Right renal cortex interstitium (tissue), 3 donors: Measurements from ENCODE around the gene BYSL. TPM values are rescaled to one million over a fixed set of nuclear protein-coding genes. Genes with fewer than 3 reads are reported as not detected.

Experiments
- DNase-seq, 3 donors: peaks; one replicate each; pipeline ENCODE4 v3.0.0-alpha.2; 2013; ENCODE audit warnings: low read depth in 3 of 3, low spot score in 2 of 3
- polyA plus RNA-seq, 3 donors: library from polyadenylated mRNA; unstranded; fragments of 120-200 nt; gene quantifications; one replicate each; pipeline ENCODE4 v1.2.1, GENCODE V29; 2013; ENCODE audit not compliant: insufficient read length in 3 of 3

The BYSL gene, protein sequence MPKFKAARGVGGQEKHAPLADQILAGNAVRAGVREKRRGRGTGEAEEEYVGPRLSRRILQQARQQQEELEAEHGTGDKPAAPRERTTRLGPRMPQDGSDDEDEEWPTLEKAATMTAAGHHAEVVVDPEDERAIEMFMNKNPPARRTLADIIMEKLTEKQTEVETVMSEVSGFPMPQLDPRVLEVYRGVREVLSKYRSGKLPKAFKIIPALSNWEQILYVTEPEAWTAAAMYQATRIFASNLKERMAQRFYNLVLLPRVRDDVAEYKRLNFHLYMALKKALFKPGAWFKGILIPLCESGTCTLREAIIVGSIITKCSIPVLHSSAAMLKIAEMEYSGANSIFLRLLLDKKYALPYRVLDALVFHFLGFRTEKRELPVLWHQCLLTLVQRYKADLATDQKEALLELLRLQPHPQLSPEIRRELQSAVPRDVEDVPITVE
- polyA plus RNA-seq, result 10 to 100 TPM; 24.5 to 32.2 (median 31.9) TPM

DNA sequence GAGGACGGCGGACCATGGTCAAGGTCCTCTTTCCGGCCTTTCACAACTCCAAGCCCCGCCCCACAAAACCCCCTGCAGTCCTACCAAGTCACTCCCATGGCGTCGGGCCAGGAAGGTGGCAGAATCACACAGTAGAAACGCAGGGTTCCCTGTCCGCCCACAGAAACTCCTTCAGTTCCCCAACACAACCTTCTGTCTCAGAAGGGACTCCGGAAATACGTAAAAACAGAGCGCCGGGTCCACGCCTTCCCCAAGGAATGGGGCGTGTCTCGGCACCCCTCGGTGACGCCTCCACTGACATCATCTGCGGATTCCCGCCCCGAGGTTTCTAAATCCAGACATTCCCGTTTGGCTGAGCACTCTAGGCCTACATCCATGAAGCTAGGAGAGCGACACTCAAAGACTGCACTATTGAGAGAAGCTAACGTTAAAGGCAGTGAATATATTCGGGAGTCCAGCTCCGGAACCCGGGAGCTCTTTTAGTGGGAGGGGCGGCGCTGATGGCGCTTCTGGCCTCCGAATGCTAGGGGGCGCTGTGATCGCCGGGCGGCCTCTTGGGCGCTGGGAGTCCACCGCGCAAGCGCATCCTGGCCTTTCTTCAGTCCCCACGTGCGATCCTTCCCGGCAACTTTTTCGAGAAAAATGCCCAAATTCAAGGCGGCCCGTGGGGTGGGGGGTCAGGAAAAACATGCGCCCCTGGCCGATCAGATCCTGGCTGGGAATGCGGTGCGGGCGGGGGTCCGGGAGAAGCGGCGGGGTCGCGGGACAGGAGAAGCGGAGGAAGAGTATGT lies at the start of gene BYSL, which contains the start of gene MED20:
Gene BYSL (plus strand): TSS at position 579 of the 791 bp plus-strand sequence. CDS start 64 bp downstream, at position 643.
Gene MED20 (minus strand): TSS at position 219 of the 791 bp plus-strand sequence. CDS start 121 bp downstream, at position 98.
- peak; percentile 91 to 96 (median 93) for DNase-seq

DNA sequence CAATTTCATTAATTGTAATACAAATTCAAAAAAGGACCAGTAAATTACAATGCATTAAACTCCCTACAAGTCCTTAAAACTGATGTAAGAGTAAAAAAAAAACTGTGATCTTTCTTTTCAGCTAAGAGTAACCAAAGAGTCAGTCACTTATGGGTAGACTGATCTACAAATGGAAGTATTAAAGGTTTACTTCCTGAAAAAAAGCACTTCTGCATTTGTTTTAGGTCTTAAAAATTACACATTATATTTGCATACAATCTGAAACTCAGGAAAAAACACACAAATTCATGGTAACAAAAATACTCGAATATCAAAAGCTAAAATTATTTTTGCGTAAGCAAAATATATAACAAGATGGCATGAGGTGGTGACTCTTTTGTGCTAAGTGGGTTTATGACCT lies 49.6 kb upstream of the BYSL start:
- DNase-seq, result no peak

DNA sequence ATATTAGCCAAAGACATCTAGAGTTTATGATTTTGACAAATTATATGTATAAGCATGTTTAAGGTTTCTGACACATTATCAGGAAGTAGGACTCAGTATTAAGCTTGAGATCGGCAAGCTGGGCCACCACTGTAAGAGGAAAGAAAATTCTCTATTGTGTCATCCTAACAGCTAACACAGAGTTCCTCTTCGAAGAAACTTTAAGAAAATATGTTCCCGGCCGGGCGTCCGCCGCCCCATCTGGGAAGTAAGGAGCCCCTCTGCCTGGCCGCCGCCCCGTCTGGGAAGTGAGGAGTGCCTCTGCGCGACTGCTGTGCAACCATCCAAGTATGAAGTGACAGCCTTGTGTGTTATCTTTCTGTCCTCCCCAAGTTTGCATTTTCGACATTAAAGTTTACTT lies 49.2 kb upstream of the BYSL start:
- DNase-seq, result no peak

DNA sequence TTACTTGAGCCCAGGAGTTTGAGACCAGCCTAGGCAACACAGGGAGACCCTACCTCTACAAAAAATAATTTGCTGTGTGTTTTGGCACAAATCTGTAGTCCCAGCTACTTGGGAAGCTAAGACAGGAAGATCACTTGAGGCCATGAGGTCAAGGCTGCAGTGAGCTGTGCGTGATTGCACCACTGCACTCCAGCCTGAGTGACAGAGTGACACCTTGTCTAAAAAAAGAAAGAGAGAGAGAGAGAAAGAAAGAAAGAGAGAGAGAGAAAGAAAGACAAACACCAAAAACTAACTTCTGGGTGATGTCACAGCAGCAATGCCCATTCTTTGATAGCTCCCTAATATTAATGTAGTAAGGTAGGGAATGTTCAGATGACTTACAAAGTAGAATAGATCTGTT lies 46.6 kb upstream of the BYSL start:
- no peak for DNase-seq

DNA sequence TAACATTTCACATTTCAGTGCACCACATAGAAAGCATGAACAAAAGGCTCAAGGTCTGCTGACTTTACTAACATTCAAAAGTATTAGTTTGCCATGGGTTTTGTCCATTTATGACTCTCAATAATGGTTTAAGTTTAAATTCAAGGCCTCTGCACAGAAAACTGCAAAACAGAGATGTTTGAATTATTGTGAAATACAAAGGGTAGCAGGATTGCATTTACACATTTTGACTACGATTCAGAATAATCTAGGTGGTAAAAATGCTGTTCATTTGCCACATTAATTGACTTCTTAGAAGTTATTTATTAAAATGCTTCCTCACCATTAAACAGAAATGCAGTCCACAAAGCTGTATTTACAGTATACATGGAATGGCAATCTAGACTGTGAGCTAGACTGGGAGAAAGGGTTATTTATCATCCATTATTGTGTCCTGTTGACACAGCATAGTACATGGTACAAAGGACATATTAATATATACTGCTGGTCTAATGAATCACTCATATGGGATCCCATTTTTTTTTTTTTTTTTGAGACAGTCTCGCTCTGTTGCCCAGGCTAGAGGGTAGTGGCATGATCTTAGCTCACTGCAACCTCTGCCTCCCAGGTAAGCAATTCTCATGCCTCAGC lies 44.1 kb upstream of the BYSL start:
- DNase-seq, result no peak

DNA sequence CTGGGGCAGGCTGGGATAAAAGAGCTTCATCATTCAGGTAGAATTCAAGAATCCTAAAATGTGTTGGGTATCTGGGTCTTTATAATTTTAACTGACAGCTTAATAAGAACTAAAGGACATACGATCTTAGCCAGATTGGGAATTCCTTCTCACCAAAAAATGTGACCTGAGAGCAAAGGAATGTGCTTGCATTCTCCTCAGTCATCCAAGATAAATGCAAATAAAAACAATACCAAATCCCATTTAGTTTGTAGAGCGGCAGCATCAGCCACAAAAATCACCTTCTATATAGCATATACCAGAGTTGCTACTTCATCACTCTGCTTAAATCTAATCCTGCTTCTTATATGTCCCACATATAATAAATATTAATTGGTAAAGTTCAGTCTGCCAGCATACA lies 43.1 kb upstream of the BYSL start:
- DNase-seq, result no peak

DNA sequence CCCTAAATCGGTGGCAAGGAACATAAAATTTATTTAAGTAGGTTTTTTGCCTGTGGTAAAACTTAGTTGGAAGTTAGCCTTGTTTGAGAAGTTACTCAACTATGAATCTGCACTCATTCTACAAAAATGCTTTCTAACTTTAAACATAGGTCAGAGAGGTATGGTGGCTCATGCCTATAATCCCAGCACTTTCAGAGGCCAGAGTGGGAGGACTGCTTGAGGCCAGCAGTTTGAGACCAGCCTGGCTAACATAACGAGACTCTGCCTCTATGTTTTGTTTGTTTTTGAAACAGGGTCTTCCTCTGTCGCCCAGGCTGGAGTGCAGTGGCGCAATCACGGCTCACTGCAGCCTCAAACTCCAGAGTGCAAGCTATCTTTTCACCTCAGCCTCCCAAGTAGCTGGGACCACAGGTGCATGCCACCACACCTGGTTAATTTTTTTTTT lies 42.3 kb upstream of the BYSL start:
- DNase-seq, result no peak

DNA sequence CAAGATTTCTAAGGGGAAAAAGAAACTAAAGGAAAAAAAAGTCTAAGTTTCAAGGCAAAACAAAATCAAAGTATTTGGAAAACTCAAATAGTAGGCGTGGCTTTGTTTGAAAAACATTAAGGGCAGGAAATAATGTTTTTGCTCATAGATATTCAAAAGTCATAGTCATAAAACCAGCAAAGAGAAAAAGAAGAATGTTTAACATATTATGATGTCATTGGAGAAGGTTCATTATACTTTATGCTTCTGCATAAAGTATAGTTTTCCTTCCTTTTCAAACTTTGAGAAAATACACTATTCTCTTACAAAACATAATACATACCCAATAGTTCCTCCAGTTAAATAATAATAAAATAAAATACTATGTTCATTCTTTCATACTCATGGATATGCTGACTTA lies 39.8 kb upstream of the BYSL start:
- DNase-seq, result no peak

DNA sequence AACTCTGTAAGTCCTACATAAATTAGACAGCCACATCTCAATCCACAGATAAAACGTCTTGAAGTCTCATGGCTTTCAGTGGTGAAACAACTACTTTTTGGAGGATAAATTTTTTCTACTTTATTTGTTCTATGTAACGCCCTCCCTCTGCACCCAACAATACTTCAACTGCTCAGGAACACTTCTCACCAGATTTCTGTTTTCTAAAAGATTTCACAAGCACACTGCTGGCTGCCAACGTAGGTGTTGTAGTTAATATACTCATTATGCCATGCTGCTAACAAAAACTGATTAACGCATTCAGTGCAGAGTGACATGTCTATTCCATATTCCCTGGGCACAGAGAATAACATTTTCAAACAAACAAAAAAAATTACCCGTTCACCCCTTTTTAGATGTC lies 36.3 kb upstream of the BYSL start:
- DNase-seq, result no peak

DNA sequence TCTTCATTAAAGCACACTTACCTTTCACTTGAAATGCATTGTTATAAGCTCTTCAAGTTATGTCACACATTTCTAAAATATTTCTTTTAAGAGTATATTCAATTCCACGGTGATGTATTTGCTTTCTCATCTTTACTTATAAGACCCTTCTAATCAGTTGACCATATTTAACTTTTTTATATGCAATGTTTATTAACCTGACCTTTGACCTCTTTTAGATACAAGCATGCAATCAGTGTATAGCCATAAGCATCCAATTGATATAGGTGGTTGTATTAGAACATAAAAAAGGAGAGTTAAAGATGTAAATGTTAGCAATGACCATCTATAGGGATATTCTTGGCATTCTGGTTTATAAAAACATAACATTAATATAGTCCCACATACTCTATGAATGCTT lies 35.4 kb upstream of the BYSL start:
- no peak for DNase-seq

DNA sequence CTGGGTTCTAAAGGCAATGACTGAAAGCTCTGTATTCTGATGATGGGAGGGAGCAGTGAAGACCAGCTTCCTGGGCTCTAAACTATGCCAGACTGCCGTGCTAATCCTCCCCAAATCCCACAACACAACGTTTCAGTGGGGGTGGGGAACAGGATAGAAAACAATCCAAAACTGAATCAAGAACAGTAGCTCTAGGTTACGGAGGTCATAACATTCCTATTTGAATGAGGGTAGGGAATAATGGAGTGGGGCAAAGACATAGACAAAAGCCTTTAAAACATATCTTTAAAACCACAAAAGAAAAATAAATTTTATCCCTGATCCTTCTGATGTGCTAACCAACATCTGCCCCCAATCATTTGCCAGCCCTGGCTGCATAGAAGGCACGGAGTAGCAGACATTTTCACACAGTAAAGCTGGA lies 34.0 kb upstream of the BYSL start:
- no peak for DNase-seq

DNA sequence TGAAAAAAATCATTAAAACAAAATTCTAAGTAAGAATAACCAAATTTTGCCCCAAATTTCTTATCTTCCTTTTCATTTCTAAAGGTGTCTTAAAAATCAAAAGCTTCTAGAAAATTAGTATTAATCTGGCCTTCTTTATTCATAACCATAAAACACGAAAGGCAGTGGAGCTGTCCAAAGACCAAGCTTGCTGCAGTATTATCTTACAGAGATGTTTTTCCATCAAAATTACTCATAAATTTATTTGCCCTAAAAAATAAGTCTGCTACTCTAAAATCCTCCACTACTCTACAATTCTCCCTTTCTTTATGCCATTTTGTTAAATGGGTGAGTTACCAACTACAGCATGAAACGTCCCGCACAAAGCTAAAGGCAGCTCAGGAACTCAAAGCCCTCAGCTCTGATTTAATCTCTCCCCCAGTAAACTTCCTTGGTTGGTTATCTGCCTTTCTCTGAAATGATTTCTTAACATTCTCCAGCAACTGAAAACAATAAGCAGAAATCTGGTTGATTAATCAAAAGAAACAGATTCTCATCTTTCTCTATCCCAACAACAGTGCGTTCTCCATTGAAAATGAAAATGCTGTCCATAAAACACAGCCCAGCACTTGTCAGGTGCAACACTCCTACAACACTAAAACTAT lies 28.3 kb upstream of the BYSL start:
- DNase-seq, result no peak

DNA sequence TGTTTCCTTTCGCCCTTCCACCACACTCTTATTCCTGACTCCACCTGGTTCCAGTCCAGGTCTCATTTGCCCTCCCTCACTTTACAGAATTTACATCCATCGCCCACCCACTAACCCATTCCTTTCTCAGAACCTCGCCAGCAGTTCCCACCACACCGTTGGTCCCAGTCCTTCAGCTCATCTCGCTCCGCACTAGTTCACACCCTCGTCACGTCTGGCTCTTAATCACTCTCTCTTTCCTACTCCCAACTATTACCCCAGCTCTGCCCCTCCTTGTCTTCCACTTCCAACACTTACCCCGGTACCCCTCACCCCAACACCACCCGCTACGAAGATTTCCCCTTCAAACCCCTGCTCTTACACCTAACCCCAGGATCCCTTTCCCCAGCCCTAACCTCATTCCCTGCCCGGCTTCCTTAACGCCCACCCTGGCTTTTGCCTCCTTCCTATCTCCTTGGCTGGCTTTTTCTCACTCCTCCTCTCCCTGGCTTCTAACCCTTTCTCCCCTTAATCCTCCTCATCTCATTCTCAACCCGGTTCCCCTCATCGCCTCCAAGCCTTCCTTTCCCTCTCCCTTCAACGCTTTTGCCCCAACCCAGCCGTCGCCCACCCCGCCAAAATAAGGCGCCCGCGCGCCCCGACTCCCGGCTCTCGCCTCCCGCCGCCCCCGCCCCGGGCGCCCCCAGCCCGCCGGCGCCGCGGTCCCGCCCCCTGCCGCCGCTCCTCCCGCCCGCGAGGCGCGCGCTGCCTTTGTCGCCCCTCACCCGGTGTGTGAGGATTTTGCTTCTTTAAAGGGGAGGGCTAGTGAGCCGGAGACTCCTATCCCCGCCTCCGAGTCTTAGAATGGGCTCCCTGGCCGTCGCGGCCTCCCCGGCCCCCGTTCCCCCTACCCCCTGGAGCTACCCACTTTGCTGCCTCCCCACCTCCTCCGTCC lies 26.7 kb upstream of the BYSL start:
- DNase-seq, result peak in 1 of 3 donors; percentile 42

DNA sequence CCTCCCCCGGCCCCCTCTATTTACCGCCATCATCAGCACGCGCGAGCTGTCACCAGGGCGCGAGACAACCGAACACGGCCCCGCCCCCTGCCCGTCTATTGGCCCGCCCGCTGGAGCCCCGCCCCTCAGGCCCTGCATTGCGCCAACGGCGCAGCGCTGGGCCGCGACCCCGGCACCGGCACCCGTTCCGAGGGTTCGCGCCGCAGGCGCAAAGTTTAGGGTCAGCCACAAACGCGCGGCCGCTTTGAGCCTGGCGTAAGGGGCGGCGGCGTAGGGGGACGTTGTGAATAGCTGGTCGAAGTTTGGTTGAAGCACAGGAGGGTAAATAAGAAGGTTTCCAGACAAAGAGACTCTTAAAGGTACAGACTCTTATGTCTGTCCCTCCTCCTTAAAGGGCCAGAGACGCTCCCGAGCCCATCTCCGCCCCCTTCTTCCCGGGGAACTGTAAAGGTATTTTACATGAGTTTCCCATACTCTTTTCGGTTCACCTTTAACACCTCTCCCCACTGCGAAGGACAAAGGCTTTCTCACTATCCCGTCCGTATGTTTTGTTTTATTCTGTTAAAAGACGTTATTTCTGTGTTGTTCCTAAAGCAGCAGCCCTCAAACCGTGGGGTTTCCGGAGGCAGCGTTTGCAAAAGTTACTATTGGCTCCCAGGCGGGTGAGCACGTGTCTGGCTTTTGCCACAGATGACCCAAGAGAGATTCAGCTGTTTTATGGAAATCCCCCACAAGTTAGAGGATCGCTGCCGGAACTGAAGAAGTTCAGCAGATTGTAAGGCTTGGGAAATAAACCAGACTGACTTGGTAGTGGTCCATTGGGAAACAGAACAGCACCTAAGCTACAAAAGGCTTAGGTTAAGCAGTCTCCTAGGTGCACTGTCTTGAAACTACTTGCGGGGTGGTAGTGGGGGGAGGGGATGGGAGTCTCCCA lies 25.7 kb upstream of the BYSL start, which contains the start of gene USP49:
Gene USP49 (minus strand): TSS at position 76 of the 934 bp plus-strand sequence. CDS start 88,392 bp downstream, outside the sequence.
- DNase-seq, result peak; percentile 76 to 85 (median 82)

DNA sequence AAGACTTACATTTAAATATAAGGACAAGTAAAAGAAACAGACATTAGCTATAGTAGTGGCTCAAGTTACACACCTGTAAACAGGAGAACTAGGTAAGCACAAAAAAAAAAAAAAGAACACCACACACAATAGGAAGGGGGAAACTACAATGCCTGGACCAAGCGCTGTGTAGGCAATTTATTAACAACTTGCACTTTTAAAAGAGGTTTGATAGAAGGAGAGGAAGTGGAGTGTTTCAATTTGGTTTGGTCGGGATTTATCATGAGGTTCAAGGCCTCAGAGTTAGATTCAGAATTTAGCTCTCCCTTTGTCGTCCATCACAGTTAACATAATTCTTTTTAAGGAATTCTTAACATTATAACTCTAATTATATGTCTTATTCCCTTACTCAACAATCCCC lies 25.0 kb upstream of the BYSL start:
- DNase-seq, result no peak

DNA sequence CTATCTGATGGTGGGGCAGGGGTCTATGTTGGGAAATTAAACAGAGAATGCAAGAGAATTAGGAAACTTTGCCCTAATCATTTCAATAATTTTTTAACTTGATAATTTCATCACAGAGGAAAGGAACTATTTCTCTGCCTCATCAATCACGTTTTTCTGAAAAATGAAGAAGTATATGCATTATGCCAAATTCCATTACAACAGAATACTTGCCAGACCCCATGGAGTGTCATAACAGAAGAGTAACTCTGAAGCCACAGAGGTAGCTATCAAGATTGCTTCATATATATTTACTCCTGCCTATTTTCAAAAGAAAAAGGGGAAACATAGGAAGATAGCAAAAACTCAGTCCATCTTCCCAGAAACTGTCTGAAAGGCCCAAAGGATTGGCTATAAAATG lies 20.4 kb upstream of the BYSL start:
- no peak for DNase-seq

DNA sequence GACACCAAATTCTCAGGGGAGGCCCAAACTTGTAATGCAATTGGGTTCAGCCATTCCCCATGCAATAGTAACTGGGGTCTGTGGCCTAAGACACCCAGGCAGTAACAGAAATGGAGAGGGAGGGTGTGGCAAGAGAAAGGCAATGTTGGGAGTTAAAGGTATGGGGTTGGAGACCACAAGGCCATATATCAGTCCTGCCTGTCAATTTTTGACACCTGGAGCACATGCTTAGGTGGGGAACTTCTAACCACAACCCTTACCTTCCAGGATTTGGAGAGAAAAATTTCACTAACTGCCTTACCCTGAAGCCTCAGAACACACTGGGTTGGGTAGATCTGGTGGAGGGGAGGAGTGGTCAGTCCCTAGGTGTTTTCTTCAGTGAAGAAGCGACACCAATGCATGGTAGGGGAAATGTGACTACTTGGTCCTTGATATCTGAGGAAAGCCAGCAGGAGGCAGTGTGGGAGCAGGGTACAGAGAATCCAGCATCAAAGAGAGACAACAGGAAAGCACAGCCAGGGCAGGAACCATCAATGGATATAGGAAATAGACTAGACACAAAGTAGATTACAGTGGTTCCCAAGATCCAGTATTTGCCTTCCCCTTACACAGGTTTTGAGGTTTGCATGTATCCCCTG lies 19.3 kb upstream of the BYSL start:
- no peak for DNase-seq

DNA sequence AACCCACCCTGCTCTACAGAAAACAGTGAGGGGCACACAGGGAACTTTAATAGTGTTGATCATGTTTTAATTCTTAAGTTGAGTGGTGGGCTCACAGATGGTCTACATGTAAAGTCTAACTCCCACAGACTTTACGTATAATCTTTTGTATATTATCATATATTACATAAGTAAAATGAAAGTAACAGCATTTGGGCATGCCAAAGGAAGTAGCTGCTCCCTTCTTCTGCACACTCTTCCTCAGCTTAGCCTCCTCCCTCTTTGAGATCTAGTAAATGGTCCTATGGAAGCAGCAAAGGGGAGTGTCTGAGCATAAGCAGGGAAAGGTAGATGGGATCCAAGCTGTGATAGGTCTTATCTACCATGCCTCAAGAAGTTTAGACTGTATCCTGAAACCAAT lies 11.6 kb upstream of the BYSL start:
- no peak for DNase-seq
